ENCODE results near the gene BLOC1S6. TPM values are rescaled to one million over a fixed set of nuclear protein-coding genes. Genes with fewer than 3 reads are reported as not detected.

The BLOC1S6 gene
- total RNA-seq, 1 donor from 2014 or later, result 54.4 TPM

DNA sequence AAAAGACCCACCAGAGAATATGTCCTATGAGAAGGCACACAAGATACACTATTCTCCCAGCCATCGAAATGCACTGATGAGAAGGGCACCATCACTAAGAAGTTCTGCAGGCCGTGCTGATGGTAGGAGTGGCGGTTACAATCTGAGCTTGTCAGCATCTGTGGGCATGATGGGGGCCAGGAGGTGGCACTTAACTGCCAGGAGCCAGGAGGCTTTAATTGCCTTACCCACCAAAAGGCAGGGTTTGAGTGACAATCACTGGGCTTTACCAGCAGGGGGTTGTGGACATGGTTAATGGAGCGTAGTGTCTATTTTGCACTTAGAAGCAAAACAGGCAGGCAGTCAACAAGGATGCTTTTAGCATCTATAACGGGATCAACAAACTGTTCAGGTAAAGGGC lies 31.6 kb downstream of the BLOC1S6 start:
- no peak overlapping the region for H3K27ac Mint-ChIP-seq (ENCODE audit: unreplicated experiment)
- peaks cover 4% of the 10 kb centered on the region for H3K36me3 Mint-ChIP-seq (ENCODE audit: low read depth)
- H3K27me3 Mint-ChIP-seq (ENCODE audit: low read depth), result peaks cover 8% of the 10 kb centered on the region
- H3K4me3 Mint-ChIP-seq, result no peak overlapping the region
- DNase-seq (ENCODE audit: low read depth, low spot score), result no peak
- H3K9me3 Mint-ChIP-seq, result peaks cover 9% of the 10 kb centered on the region
- no peaks in the 10 kb centered on the region for H3K4me1 Mint-ChIP-seq
- TF ChIP-seq, protein P1, sequence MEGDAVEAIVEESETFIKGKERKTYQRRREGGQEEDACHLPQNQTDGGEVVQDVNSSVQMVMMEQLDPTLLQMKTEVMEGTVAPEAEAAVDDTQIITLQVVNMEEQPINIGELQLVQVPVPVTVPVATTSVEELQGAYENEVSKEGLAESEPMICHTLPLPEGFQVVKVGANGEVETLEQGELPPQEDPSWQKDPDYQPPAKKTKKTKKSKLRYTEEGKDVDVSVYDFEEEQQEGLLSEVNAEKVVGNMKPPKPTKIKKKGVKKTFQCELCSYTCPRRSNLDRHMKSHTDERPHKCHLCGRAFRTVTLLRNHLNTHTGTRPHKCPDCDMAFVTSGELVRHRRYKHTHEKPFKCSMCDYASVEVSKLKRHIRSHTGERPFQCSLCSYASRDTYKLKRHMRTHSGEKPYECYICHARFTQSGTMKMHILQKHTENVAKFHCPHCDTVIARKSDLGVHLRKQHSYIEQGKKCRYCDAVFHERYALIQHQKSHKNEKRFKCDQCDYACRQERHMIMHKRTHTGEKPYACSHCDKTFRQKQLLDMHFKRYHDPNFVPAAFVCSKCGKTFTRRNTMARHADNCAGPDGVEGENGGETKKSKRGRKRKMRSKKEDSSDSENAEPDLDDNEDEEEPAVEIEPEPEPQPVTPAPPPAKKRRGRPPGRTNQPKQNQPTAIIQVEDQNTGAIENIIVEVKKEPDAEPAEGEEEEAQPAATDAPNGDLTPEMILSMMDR (conservative IDR thresholded peaks at IDR 0.05), result no peak

DNA sequence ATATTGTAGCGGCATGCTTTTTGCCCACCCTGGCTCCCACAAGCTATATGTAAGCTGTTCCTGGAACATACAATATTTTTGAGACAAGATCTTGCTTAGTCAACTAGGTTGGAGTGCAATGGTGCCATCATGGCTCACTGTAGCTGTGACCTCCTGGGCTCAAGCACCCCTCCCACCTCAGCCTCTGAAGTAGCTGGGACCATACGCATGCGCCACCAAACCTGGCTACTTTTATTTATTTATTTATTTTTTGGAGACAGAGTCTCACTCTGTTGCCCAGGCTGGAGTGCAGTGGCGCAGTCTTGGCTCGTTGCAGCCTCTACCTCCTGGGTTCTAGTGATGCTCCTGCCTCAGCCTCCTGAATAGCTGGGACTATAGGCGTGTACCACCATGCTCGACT lies 41.0 kb downstream of the BLOC1S6 start:
- Mint-ChIP-seq H3K4me3 (no peak overlapping the region), H3K36me3 (ENCODE audit: low read depth) (peaks cover 6% of the 10 kb centered on the region), H3K9me3 (peaks cover 16% of the 10 kb centered on the region), H3K27me3 (ENCODE audit: low read depth) (peaks cover 27% of the 10 kb centered on the region), H3K4me1 (no peaks in the 10 kb centered on the region), H3K27ac (ENCODE audit: unreplicated experiment) (no peak overlapping the region)
- no peak for DNase-seq (ENCODE audit: low read depth, low spot score)
- TF ChIP-seq, protein P1 (conservative IDR thresholded peaks at IDR 0.05), result no peak

DNA sequence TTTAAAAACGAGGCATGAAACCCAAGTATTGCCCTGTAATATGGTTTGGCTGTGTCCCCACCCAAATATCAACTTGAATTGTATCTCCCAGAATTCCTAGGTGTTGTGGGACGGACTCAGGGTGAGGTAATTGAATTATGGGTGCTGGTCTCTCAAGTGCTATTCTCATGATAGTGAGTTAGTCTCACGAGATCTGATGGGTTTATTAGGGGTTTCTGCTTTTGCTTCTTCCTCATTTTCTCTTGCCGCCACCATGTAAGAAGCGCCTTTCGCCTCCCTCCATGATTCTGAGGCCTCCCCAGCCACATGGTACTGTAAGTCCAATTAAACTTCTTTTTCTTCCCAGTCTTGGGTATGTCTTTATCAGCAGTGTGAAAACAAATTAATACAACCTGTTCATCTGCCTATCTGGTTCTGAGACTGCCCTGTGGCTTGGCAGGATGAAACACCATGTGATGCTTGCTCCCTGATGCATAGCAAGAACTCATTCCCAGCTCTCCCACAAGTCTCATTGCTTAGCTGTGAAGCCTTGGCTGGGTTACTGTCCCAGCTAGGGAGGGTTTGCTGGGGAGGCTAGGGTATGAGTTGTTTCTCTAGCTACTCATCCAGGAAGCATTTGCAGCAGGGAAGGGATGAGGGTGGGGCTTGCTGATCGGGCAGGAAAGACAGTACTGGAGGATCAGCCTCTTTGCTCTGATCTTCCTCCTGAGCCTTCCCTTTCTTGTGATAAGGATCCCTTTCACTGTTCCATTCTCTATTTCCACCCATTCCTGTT lies 43.9 kb downstream of the BLOC1S6 start:
- no peak overlapping the region for H3K4me3 Mint-ChIP-seq
- no peak overlapping the region for H3K27ac Mint-ChIP-seq (ENCODE audit: unreplicated experiment)
- peaks cover 4% of the 10 kb centered on the region for H3K36me3 Mint-ChIP-seq (ENCODE audit: low read depth)

DNA sequence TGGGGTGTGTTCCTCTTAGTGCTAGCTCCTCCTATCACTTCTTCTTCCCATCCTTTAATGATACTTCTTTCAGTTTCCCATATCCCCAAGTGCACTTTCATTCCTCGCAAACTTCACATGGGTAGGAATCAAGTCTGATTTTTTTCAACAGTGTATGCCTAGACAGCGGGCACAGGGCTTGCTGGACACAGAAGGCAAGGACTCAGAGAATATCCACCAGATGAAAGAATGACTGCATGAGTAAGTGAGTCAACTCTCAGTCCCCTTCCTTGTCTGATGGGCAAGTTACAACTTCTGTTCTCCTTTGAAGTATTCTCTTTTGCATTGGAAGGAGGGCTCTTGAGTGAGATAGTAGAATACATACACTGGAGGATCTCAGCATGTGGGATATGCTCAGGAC lies 44.6 kb downstream of the BLOC1S6 start:
- Mint-ChIP-seq H3K27me3 (ENCODE audit: low read depth) (peaks cover 47% of the 10 kb centered on the region), H3K27ac (ENCODE audit: unreplicated experiment) (no peak overlapping the region), H3K4me3 (no peak overlapping the region), H3K4me1 (peaks cover 6% of the 10 kb centered on the region), H3K9me3 (peaks cover 6% of the 10 kb centered on the region), H3K36me3 (ENCODE audit: low read depth) (peaks cover 4% of the 10 kb centered on the region)
- TF ChIP-seq, protein P1 (conservative IDR thresholded peaks at IDR 0.05), result no peak
- no peak for DNase-seq (ENCODE audit: low read depth, low spot score)

More for the DNA sequence above, 43.9 kb downstream of the BLOC1S6 start:
- Mint-ChIP-seq H3K9me3 (peaks cover 9% of the 10 kb centered on the region), H3K4me1 (peaks cover 6% of the 10 kb centered on the region), H3K27me3 (ENCODE audit: low read depth) (peaks cover 47% of the 10 kb centered on the region)
- TF ChIP-seq, protein P1 (conservative IDR thresholded peaks at IDR 0.05), result no peak
- no peak for DNase-seq (ENCODE audit: low read depth, low spot score)

DNA sequence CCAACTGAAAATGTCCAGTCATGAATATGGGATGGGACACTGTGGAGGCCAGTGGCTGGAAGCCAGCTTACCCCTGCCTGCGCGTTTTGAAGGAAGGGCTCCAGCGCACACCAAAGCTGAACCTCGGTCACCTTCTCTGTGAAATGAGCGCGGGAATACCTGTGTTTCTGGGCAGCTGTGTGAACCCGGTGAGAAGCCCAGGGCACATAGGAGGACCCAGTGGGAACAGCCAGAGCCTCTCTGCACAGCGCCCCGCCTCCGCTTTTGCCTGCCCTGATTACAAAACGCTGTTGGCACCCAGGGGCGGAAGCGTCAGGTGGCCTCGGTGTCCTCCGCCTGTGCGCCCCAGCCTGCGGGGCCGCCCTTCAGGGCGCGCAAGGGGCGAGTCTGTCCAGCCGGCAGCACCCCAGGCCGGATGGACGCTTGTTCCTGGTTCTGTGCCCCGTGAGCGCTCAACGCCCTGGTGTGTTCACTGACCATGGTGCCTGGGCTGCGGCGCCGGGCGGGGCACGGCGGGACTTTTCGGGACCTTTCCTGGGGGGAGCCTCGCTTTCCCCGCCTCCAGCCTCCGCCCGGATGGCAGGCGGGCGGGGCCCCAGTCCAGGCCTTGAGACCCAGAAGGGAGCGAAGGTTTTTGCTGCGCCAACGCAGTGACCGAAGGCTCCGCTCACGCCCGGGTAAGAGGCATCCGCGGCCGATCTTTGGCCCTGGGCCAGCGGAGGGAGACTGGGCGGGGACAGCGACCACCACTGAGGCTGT lies 47.4 kb downstream of the BLOC1S6 start, which contains the start of gene SQOR:
TSS of gene SQOR (plus strand) at position 598 of the 759 bp plus-strand sequence. CDS start 23,895 bp downstream, outside the sequence.
- TF ChIP-seq, protein P1 (conservative IDR thresholded peaks at IDR 0.05), result no peak
- H3K27me3 Mint-ChIP-seq (ENCODE audit: low read depth), result peaks cover 63% of the 10 kb centered on the region
- H3K9me3 Mint-ChIP-seq, result no peaks in the 10 kb centered on the region
- peaks cover 6% of the 10 kb centered on the region for H3K4me1 Mint-ChIP-seq
- DNase-seq (ENCODE audit: low read depth, low spot score), result peak; percentile 38
- no peaks in the 10 kb centered on the region for H3K36me3 Mint-ChIP-seq (ENCODE audit: low read depth)
- no peak within 1 kb of the TSS for H3K27ac Mint-ChIP-seq (ENCODE audit: unreplicated experiment)
- H3K4me3 Mint-ChIP-seq, result peak within 1 kb of the TSS; percentile 82

Data from neural crest cell (in vitro differentiated cells).